IPS DF 4.7 (cell line): Measurements from ENCODE around the gene MYO1G.

Experiments used
- DNase-seq: peaks from one replicate; pipeline ENCODE4 v3.0.0-alpha.2; 2013; ENCODE audit warnings: low spot score; ENCODE audit errors: extremely low read depth

The MYO1G gene

DNA sequence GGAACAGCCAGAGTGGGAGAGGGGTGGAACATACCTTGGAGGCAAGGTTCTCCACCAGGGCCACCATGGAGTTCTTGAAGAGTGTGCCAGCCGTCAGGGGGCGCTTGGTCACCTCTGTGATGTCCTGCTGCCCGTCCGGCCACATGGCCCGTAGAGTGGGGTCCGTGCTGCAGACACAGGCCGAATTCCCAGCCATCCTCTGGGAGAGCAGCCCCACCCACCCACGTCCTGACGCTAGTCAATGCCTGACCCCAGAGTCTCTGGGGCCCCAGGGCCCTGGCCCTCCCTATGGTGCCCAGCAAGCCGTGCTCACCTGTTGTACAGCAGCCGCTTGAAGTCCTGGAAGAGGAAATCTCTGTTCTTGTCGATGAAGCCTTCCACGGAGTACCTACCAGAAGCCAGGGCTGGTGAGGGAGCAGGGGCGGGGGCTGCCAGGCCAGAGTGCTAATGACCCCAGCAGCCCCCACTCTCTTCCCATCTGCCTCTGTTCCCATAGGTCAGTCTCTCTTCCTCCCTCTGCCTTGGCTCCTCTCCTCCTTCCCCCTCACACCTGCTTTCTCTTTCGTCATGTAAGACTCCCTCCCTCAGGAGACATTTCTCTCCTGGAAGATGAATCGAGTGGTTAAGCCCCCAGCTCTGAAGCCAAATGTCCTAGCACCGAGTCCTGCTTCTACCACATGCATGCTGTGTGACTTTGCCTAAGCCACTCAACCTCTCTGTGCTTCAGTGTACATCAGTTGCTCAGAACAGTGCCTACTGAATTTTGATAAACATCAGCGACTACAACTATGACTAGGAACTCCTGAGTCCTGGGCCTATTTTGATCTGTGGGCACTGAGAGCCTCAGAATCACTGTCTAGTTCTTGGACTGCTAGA, 11.0 kb downstream of the MYO1G start:
- DNase-seq = no peak

DNA sequence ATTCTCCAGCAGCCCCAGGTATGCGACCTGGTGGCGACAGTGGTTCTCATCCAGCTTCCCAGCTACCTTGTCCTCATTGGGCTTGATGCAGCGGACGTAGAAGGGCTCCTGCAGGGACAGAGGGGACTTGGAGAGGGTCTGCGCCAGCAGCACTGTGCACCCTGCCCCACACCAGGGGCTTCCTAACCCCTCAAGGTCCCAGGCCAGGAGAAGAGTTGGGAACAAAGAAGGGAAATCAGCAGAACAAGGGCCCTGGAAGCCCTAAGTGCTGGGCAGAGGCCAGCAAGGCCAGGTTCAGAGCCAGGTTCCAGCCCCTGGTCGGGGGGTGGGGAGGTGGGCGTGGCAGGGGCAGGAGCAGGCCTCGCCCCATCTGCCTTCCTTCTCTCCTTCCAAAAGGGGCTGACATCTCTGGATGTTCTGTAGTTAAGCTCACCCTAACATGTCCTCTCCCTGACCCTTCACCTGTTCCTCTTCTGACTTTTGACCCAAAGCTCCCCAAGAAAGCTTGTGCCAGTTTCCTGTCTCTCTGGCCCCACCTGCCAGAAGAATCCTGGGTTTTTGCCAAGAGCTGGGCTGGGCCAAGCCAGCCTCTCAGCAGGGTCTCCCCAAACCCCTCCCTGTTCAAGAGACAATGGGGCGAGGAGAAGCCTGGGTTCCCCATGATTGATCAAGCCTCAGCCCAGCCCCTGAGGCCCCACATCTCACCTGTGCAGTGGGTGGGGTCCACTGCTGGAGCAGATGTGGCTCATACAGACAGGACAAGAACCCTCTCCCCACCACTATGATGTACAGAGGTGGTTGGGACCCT, 11.9 kb downstream of the MYO1G start:
- no peak for DNase-seq

DNA sequence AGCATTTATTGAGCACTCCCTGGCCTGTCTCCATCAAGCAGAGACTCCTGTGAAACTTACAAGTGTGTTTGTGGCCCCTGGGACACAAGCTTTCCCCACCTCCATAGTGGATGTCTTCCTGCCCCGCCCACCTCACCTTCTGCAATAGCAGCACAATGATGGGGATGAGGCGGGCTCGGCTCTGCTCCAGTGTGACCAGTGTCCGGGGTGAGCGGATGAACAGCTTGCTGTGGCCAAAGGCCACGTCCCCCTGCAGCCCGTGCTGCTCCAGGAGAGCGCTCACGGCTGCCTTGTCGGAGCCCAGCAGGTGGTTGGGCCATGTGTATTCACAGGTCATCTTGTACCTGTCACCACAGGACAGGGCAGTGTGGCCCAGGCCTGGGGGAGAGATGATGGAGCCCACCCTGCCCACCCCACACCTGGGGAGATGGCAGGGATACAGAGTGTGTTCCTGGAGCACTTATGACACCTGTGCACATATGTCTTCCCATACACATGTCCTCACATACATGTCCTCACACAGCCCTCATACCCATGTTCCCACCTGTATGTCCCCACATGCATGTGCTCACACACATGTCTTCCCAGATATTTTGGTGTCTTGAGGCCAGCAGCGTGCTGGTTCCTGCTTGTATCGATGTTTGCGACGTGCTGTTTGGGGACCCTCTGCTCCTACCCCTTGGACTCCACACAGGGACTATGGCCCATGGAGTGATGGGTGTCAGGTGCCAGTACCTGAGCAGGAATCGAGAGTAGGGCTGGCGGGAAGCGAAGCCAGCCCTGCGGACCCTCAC, 12.7 kb downstream of the MYO1G start:
- no peak for DNase-seq

DNA sequence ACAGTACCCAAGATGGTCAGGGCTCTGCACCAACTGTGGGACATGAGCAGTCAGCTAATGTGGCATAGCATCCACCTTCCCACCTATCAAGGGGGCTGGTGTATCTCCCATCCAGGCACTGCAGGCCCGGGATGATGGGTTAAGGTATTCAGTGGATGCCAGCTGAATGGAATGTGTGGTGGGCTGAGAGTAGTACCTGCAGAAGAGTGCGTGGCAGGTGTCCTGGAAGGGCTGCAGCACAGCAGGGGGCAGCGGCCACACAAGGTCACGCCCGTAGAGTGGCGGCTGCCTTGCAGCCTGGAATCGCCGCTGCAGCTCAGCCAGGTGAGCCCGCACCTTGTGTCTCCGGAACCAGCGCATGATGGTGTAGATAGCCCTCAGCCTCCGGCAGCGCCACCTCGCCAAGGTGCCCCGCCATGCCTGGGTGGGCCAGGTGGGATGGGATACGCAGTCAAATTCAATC, 13.3 kb downstream of the MYO1G start:
- DNase-seq = no peak

DNA sequence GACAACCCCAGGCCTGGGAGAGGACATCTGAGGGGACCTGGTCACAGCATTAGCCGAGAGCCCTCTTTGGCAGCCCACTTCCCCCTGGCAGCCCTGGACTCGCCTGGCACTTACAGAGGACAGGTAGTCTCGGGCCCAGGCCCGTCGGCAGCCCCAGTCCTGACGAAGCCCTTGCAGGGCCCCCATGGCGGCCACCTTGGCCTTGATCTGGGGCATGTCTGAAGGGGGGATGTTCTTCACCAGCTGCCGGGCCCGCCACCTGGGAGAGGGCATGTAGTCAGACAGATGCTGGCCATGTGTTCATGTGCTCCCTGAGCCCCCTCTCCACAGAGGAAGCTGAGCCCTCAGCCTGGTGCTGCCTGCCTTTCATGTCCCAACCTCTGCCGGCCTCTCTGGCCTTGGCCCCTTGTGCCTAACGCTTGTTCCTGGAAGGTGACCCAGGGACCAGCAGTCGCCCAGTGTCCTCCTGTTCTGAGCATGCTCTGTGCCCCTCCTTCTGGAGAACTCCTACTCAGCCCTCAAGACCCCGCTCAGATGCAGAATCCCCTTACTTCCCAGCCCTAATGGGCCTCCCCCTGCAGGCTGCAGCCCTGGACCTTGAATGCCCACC, 13.9 kb downstream of the MYO1G start:
- no peak for DNase-seq

DNA sequence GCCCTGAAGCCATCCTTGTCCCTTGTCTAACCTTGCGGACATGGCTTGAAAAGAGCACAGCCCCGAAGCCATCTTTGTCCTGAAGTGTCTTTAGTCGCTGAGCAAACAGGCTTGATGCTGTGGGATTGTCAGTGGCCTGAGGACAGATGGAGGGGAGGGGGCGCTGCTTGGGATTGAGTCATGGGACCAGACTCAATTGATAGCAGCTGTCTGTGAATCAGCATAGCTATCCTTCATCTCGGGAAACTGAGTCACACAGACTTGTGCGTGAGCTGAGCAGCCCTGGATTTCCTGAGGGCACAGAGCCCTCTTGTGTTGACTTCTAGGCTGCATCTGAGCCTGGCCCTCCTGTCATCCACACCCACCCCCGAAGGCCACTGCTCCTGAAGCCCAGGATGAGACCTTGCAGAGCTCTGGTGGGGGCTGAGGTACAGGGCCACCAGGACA, 14.4 kb downstream of the MYO1G start:
- no peak for DNase-seq

DNA sequence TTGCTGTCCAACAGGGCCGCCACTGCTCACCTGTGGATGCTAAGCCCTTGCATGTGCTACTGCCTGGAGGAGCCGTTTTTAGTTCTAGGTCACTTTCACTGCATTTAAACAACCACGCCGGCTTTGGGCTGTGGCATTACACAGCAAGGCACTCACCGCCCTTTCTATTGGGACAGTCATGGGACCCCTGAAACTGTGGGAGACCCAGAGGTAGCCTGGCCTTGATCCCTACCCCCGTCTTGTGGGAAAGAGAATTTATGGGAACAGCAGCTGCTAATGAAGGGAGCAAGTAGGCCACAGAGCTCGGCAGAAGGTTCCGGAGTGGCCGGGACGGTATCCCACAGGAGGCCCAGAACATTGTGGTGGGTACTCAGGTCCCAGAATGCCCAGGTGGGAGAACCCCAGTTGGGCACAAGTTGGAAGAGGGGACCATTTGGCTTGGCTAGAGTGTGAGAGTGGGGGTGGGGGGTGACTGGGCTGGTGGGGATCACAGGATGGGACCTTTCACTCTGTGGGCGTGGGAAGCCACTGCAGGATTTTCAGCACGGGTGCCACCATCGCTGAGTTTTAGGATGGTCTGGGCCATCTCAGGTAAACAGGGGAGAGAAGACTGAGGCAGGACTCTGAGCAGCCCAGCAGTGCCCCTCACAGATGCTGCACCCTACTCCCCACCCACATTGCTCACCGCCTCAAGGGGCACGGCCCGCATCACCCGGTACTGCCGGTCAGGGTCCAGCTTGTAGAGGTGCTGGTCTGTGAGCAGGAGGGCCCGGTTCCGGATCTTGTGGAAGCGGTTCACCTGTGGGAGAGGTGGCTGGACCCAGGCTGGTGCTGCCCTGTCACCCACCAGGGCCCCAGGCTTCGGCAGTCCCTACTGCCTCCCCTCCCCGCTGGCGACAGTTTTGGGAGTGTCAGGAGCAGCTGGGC, 15.2 kb downstream of the MYO1G start:
- DNase-seq = no peak

DNA sequence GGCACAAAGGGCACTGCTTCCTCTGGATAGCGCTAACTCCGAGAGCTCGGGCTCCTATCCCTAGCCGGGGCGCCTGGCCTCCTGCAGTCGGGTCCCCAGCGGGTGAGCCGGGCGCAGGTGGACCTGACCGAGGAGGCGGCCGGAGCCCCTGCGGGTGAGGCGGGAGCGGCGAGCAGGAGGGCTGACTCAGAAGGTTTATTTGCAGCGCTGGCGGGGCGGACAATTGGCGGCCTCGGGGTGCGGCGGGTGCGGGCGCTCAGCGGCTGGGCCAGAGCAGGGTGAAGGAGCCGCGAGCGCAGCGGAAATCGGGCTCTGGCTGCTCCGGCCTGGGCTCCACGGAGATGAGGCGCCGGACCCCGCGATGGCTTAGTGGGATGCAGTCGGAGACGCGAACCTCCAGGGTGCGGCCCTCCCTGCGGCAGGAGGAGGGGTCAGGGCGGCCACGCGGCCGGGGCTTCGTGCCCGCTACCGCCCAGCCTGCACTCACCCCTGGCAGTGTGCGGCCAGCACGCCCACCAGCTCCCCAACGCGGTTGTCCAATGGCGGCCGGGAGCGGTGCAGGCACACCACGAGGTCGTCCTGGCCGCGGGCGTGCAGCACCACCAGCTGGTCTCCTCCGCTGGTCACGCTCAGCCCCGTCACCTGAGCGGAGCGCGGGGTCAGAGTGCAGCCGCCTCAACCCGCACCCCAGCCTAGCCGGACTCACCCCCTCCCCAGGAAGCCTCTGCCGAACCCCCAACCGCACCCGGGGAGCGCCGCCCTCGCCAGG, 16.1 kb downstream of the MYO1G start:
- DNase-seq = no peak

DNA sequence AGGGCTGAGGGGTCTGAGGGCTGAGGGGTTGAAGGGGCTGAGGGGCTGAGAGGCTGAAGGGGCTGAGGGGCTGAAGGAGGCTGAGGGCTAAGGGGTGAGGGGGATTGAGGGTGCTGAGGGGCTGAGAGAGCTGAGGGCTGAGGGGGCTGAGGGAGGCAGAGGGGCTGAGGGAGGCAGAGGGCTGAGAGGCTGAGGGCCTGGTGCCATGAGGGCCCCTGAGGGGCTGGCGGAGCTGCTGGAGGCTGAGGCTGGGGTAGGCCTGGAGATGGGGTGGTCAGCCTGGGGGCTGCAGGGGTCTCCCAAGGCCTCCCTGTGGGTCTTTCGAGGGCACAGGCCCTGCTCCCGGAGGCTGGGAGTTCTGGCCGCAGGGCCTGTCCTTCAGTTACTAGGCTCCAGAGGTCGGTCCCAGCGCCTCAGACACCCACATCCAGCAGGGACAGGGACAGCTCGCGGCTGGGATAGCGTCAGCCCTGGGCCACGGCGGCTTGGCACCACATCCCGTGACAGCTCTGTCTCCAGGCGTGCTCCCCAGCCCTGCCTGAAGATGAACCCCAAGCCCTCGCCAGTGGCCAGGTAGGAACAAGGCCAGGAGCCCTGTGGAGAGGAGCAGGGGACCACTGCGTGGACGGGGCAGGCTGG, 16.9 kb downstream of the MYO1G start:
- DNase-seq = no peak

DNA sequence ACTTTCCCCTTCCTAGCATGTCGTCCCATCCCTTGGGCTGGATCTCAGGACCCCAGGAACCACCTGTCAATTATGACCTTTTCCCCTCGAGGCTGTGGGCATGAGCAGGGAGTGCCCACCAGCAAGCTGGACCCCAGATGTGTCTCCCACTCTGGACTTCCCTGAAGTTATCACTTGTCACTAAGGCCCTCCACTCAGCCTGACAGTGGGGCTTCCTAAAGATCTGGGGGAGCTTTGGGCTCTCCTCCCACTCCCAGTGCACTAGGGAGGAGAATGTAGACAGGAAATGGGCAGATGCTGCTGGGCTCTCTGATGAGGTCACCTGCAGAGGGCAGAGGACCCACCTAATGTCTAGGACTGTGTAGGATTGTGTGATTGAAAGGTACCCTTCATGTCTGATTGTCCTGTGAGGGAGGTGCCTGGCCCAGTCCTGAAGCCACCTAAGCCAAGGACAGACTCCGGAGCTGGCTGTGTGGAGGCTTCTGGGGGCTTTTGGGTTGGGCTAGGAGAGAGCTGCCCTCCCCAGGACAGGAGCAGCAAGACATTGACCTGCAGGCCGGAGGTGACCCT, 18.7 kb downstream of the MYO1G start:
- no peak for DNase-seq

DNA sequence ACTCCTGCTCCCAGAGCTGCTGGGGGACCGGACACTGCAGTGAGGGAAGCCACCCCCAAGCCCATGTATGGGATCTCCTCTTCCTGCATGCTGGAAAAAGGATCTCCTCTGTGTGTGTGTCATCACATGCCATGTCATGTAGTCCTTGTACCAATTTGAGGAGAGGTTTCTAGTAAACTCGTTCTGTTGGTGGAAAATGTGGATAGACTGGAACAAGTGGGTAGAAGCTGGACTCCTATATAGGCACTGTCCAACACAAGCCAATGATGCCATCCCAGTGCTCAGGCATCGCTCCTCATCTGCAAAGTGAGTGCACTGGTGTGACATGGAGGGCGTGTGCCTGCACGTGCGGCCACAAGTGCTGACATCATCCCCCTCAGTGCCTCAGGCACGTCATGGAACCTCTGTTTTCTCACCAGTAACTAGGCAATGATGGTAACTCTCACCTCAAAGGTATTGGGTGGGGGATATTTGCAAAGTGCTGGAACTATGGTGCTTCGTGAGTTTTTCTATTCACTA, 19.3 kb downstream of the MYO1G start:
- no peak for DNase-seq

DNA sequence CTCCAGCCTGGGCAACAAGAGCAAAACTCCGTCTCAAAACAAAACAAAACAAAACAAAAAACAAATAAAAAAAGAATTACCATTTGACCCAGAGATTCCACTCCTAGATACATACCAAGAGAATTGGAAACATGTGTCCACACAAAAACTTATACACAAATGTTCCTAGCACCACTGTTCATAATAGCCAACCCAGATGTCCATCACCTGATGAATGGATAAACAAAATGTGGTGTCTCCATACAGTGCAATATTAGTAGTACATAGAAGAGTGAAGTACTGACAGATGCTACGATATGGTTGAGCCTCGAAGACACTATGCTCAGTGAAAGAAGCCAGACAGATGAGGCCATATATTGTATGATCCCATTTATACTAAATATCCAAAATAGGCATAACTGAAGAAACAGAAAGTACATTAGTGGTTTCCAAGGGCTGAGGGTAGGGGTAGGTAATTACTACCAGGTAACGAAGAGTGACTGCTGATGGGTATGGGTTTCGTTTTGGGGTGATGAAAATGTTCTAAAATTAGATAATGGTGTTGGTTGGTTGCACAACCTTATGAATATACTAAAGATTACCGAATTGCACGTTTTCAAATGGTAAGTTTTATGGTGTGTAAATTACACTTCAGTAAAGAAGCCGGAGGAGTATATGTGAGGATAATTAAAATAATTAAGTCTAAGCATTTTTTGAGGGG, 20.0 kb downstream of the MYO1G start:
- no peak for DNase-seq

DNA sequence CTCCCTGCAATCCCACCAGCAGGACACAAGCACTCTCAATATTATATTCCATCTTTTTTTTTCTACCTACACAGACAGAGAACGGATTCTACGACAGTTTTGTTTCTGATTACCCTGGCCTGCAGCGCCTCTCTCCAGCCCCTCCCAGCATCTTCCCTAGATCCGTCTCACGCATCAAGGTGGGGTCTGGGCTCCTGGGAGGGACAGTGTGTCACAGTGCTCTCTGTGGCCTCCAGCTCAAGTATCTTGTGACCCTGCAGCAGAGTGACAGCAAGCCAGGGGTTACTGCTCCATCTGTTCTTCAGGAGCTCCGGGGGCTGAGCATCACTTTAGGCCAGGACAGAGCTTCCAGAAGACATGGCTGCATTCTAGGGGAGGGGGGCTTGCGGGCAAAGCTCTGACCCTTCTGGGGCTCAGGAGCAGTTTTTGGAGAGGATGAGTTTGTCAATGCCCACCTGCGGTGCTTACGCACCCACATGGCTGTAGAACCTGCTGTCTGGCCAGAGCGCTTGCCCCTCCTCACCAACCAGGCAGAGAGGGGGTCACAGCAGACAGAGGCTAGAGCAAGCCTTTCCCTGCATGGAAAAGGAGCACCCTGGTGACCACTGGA, 22.6 kb downstream of the MYO1G start:
- DNase-seq = no peak

DNA sequence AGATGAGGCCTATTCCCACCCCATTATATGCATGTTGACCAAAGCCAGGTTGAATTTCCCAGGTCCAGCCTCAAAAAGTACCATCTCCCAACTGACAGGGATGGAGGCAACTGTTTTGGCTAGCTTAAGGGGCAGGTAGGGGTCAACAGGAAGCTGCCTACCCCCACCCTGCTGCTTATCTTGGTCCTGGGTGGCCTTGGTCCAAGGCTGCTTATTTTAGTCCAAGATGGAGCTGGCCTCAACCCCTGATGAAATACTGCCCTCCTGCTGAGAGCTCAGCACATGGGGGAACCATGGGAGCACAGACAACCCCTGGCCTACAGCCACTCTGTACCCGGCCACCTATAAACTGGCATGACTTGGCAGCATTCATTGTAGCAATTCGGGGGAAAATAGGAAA, 23.1 kb downstream of the MYO1G start:
- DNase-seq = no peak

DNA sequence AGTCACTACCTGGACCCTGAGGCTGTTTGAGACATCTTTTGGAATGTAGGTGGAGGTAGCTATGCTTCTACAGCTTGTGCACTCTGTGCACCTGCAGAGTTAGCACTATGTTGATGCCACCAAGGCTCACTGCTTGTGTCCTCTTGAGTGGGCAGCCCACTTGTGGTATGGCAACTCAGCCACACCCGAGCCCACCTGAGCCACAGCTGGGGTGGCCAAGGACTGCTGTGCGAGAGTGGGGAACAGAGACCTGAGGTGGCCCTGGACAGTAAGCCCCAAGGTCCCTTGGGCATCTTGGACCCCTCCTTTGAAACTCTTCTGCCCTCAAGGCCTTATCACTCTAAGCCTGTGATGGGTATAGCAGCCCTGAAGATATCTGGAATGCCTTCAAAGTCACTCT, 25.7 kb downstream of the MYO1G start:
- DNase-seq = no peak

DNA sequence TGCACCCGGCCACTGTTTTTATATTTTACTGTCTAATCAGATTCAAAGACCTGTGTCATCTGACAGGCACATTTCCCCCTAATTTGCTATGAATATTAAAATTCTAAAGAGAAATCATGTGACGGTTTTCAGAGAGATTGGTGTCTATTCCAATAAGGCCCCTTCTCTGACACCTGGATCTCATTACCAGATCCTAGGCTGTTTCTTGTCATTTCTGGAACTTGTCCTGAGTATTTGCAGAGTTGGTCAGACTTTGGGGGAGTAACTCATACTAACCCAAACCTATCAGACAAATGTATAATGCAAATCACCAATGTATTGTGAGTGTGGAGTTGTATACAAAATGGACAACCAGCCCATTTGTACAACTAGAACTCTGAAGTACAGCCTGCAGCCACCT, 29.5 kb downstream of the MYO1G start:
- DNase-seq = no peak

DNA sequence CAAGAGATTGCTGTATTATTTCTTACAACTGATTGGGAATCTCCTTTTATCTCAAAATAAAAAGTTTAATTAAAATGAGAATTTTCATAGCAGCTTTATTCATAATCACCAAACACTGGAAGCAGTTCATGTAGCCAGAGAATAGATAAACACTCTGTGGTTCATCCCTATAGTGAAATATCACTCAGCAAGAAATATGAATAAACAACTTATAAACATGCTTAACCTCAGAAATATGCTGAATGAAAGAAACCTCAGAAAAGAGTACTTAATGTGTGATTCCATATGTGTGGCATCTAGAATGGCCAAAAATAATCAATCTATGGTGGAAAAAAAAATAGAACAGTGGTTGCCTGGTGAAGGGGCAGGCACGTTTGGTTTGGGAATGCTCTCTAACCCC, 33.3 kb downstream of the MYO1G start:
- no peak for DNase-seq
